Gastrocnemius medialis (tissue), 4 donors: ENCODE results near the gene TDRKH. TPM values are rescaled to one million over a fixed set of nuclear protein-coding genes. Genes with fewer than 3 reads are reported as not detected.

Experiments
- ATAC-seq, 2 donors: fragments of 150-250 bp; one replicate each; pipeline ENCODE4 v1.9.1; 2016
- DNase-seq, 2 donors: peaks; one replicate each; pipeline ENCODE4 v3.0.0-alpha.2; 2019
- H3K27ac ChIP-seq, 4 donors: fragments of 200-600 bp; sonication (generic); 1 replicate in 1 of 4; 2 replicates in 3 of 4; pipeline ENCODE4 v1.5.1; 2016 to 2018; ENCODE audit warnings: mild to moderate bottlenecking in 2 of 4, moderate library complexity in 1 of 4
- H3K27me3 ChIP-seq, 3 donors: fragments of 200-600 bp; sonication (generic) in 2 of 3; 1 replicate in 1 of 3; 2 replicates in 2 of 3; pipeline versions ENCODE4 v1.5.1 to v1.6.0; 2016 to 2019; ENCODE audit warnings: mild to moderate bottlenecking in 1 of 3, moderate library complexity in 1 of 3
- H3K36me3 ChIP-seq, 2 donors: fragments of 200-600 bp; sonication (generic) in 1 of 2; one replicate each; pipeline ENCODE4 v1.5.1; 2017 to 2018
- H3K4me1 ChIP-seq, 2 donors: fragments of 200-600 bp; sonication (generic) in 1 of 2; one replicate each; pipeline ENCODE4 v1.5.1; 2016 to 2017; ENCODE audit warnings: mild to moderate bottlenecking in 2 of 2
- H3K4me3 ChIP-seq, 4 donors: fragments of 200-600 bp; sonication (generic) in 3 of 4; 1 replicate in 1 of 4; 2 replicates in 3 of 4; pipeline ENCODE4 v1.5.1; 2016 to 2019; ENCODE audit warnings: mild to moderate bottlenecking in 2 of 4
- H3K9me3 ChIP-seq, 3 donors: fragments of 200-600 bp; sonication (generic) in 2 of 3; 1 replicate in 1 of 3; 2 replicates in 2 of 3; pipeline ENCODE4 v1.5.1; 2016 to 2019
- POLR2A ChIP-seq, 2 donors: fragments of 450-650 bp; IDR thresholded peaks; one replicate each; pipeline ENCODE4 v1.6.1; 2017; ENCODE audit warnings: antibody characterized with exemption in 2 of 2, mild to moderate bottlenecking in 2 of 2, moderate library complexity in 2 of 2
- in situ Hi-C, 4 donors: fragments of 200-750 bp; cut with MboI; loops; one replicate each; pipeline versions ENCODE4 v1.15.0 to v1.8.0; 2017; ENCODE audit warnings: low sequenced_read_pairs in 4 of 4
- intact Hi-C: fragments of 100-400 bp; cut with DNase I; formaldehyde crosslinking; loops from one replicate; pipeline ENCODE4 v1.15.1; 2023; ENCODE audit warnings: low total_unique reads
- total RNA-seq, 4 donors: library from RNA; depleted of rRNA; stranded (reverse); fragments of >200 nt; gene quantifications; one replicate each; pipeline versions ENCODE4 v1.1.0 to v1.2.3, GENCODE V29; 2016
- TF ChIP-seq, protein P1 (sequence below), 5 experiments: fragments of 450-650 bp in 3 of 5; fragments of 200-600 bp in 2 of 5; sonication (generic) in 2 of 5; IDR thresholded peaks in 4 of 5; conservative IDR thresholded peaks in 1 of 5; 1 replicate in 4 of 5; 2 replicates in 1 of 5; pipeline ENCODE4 v1.5.1; 2016 to 2019; ENCODE audit warnings: antibody characterized with exemption in 5 of 5, mild to moderate bottlenecking in 3 of 5, moderate library complexity in 3 of 5

The TDRKH gene
- total RNA-seq, 4 donors from 2014 or later: 3.9 to 8.3 (median 4.6) TPM

GRCh38 chr1:151729966-151730291 lies 60.4 kb downstream of the TDRKH start:
- DNase-seq (no peak), ATAC-seq (no peak)
- Histone ChIP-seq H3K27me3 (no peaks in the 10 kb centered on the region), H3K4me1 (peaks cover 8 to 12% of the 10 kb centered on the region in 2 donors), H3K36me3 (no peaks in the 10 kb centered on the region), H3K27ac (no peak overlapping the region), H3K4me3 (no peak overlapping the region), H3K9me3 (no peaks in the 10 kb centered on the region)
- in situ Hi-C loops (loop anchor here (5.0 to 25.0 kb wide), 5 partner anchors 133 to 293 kb away; no protein-coding TSS in a partner anchor), intact Hi-C loops (no loop called here)
- TF ChIP-seq, protein P1, sequence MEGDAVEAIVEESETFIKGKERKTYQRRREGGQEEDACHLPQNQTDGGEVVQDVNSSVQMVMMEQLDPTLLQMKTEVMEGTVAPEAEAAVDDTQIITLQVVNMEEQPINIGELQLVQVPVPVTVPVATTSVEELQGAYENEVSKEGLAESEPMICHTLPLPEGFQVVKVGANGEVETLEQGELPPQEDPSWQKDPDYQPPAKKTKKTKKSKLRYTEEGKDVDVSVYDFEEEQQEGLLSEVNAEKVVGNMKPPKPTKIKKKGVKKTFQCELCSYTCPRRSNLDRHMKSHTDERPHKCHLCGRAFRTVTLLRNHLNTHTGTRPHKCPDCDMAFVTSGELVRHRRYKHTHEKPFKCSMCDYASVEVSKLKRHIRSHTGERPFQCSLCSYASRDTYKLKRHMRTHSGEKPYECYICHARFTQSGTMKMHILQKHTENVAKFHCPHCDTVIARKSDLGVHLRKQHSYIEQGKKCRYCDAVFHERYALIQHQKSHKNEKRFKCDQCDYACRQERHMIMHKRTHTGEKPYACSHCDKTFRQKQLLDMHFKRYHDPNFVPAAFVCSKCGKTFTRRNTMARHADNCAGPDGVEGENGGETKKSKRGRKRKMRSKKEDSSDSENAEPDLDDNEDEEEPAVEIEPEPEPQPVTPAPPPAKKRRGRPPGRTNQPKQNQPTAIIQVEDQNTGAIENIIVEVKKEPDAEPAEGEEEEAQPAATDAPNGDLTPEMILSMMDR (IDR thresholded peaks at IDR 0.05 in 4 of 5, conservative IDR thresholded peaks at IDR 0.05 in 1 of 5): no peak
- TF ChIP-seq POLR2A (IDR thresholded peaks at IDR 0.05): no peak

DNA sequence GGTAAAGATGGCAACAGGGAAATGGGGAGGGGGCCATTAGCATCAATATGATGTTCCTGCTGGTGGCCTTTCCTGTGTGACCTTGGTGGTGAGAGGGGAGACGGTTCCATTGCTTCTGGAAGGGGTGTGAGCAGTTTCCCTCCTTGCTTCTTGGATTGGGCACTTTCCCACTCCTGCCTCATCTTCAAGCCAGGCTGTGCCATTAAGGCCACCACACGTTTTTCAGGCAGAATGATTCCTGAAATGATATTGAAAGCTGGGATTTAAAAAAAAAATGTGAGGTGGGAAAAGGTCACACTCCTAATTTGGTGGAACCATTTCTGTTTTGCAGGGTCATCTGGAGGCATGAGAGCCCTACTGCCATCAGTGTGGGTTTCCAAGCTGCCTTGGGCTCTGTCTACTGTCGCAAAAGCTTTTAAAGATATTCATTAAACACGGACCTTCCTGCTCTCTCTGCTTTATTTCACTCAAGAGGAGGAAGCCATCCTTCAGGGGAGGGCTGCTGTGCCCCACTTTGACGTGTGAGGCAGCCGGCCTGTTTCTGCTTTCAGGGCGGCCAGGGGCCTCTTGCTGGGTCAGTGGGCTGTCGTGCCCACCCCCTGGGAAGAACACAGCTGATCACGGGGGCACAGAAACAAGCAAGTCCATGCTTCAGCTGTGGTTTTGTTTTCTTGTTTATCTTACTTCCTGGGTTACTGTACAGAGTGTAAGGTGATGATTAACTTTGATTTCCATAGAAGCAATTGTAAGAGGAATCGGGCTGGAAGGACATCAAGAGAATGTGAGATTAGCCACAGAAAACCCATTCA lies 60.9 kb downstream of the TDRKH start:
- ATAC-seq (no peak), DNase-seq (no peak)
- no peak for TF ChIP-seq POLR2A (IDR thresholded peaks at IDR 0.05)
- TF ChIP-seq, protein P1 (IDR thresholded peaks at IDR 0.05 in 4 of 5, conservative IDR thresholded peaks at IDR 0.05 in 1 of 5): no peak
- in situ Hi-C loops (loop anchor here in 2 of 4 donors (25.0 kb wide), 1 partner anchor 292 kb away; no protein-coding TSS in a partner anchor), intact Hi-C loops (no loop called here)
- Histone ChIP-seq H3K9me3 (no peaks in the 10 kb centered on the region), H3K4me3 (no peak overlapping the region), H3K36me3 (no peaks in the 10 kb centered on the region), H3K27ac (no peak overlapping the region), H3K27me3 (no peaks in the 10 kb centered on the region), H3K4me1 (peaks cover 8 to 12% of the 10 kb centered on the region in 2 donors)

DNA sequence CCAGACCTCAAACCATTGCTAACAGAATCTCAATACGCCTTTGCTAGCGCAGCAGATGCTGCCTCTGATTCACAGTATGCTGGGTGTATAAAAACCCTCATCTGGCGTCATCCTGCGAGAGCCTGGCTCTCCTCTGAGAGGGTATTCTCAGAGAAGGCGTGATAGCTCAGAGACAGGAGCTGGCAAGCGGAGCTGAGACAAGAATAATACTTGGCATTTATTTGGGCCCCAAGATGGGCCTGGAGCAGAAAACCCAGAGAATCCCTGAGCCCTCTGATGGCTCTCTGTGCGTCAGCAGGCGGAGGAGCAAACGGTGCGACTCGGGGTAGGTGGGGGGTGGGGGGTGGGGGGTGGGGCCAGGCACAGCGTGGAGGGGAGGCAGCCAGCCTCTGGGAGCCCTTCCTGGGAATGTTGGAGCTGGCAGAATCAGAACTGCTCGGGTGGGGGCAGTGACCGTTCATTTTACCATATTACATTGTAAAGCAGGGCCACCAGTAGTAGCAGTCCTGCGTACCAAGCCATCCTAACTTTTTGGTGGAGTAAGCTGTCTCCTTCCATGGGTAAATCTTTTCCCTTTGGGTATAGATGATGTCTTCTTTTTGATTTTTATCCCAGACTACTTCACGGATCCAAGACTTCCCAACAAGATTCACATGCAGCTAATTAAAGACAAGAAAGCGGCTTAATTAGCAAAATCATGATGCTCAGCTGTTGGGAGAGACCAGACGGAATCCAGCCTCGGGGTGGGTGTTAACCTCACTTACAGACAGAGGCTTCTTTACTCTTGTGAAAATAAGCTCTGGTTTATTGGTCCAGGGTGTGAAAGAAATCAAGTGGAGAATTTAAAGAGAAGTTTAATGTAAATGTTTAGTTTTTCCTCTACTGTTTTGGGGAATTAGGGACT lies 61.9 kb downstream of the TDRKH start:
- Histone ChIP-seq H3K4me1 (peaks cover 8 to 12% of the 10 kb centered on the region in 2 donors), H3K27ac (no peak overlapping the region), H3K27me3 (no peaks in the 10 kb centered on the region), H3K9me3 (no peaks in the 10 kb centered on the region), H3K4me3 (no peak overlapping the region), H3K36me3 (no peaks in the 10 kb centered on the region)
- TF ChIP-seq, protein P1 (IDR thresholded peaks at IDR 0.05 in 4 of 5, conservative IDR thresholded peaks at IDR 0.05 in 1 of 5): no peak
- TF ChIP-seq POLR2A (IDR thresholded peaks at IDR 0.05): no peak
- intact Hi-C loops (no loop called here), in situ Hi-C loops (loop anchor here in 2 of 4 donors (25.0 kb wide), 1 partner anchor 291 kb away; no protein-coding TSS in a partner anchor)
- no peak for ATAC-seq
- DNase-seq: no peak

GRCh38 chr1:151723726-151724370 lies 66.5 kb downstream of the TDRKH start:
- in situ Hi-C loops: no loop called here
- intact Hi-C loops: loop anchor here (5.0 kb wide), 2 partner anchors 112 to 113 kb away; partner anchors contain the start of genes C2CD4D and SNX27
- TF ChIP-seq, protein P1 (IDR thresholded peaks at IDR 0.05 in 4 of 5, conservative IDR thresholded peaks at IDR 0.05 in 1 of 5): no peak
- TF ChIP-seq POLR2A (IDR thresholded peaks at IDR 0.05): no peak
- Histone ChIP-seq H3K4me3 (no peak overlapping the region), H3K9me3 (no peaks in the 10 kb centered on the region), H3K27me3 (no peaks in the 10 kb centered on the region), H3K36me3 (no peaks in the 10 kb centered on the region), H3K27ac (no peak overlapping the region), H3K4me1 (peaks cover 20 to 22% of the 10 kb centered on the region in 2 donors)
- no peak for DNase-seq
- ATAC-seq: no peak

Other genes with a start within 250 kb of the TDRKH start
- 10 to 100 TPM; 37.0 to 43.7 (median 40.9) TPM for gene SNX27, start 178.4 kb downstream of the TDRKH start, total RNA-seq
- not detected for gene CELF3, start 73.7 kb downstream of the TDRKH start, total RNA-seq
- gene RIIAD1, start 69.0 kb downstream of the TDRKH start, total RNA-seq: not detected
- 10 to 100 TPM; 61.4 to 74.7 (median 65.6) TPM for gene MRPL9, start 27.0 kb downstream of the TDRKH start, total RNA-seq
- gene LINGO4, start 14.9 kb upstream of the TDRKH start, total RNA-seq: 10 to 100 TPM in 2 of 4 donors, 1 to 10 TPM in 2; 4.2 to 24.5 (median 14.3) TPM
- 100 to 1,000 TPM in 3 of 4 donors, 10 to 100 TPM in 1; 61.3 to 251 (median 163) TPM for gene RORC, start 41.3 kb upstream of the TDRKH start, total RNA-seq
- not detected for gene C2CD4D, start 49.3 kb upstream of the TDRKH start, total RNA-seq
- not detected for gene THEM5, start 63.2 kb upstream of the TDRKH start, total RNA-seq
- 10 to 100 TPM in 1 of 4 donors, 1 to 10 TPM in 3; 7.7 to 21.8 (median 9.6) TPM for gene THEM4, start 119.0 kb upstream of the TDRKH start, total RNA-seq
- 10 to 100 TPM in 3 of 4 donors, 1 to 10 TPM in 1; 6.4 to 60.3 (median 28.0) TPM for gene S100A10, start 203.4 kb upstream of the TDRKH start, total RNA-seq
- 10 to 100 TPM in 3 of 4 donors, 1 to 10 TPM in 1; 8.4 to 66.2 (median 29.8) TPM for gene S100A11, start 246.5 kb upstream of the TDRKH start, total RNA-seq